ENCODE data around the gene FEM1C.

GRCh38 chr5:115555084-115555633, 10.6 kb upstream of the FEM1C start:
- no peak for TF ChIP-seq CTCF (IDR thresholded peaks at IDR 0.05)
- TF ChIP-seq POLR2A (IDR thresholded peaks at IDR 0.05): no peak
